Measurements from ENCODE around the gene UBE3D. TPM values are rescaled to one million over a fixed set of nuclear protein-coding genes. Genes with fewer than 3 reads are reported as not detected.

UBE3D gene
- total RNA-seq, 1 experiment from 2014 or later = 10.7 TPM

DNA sequence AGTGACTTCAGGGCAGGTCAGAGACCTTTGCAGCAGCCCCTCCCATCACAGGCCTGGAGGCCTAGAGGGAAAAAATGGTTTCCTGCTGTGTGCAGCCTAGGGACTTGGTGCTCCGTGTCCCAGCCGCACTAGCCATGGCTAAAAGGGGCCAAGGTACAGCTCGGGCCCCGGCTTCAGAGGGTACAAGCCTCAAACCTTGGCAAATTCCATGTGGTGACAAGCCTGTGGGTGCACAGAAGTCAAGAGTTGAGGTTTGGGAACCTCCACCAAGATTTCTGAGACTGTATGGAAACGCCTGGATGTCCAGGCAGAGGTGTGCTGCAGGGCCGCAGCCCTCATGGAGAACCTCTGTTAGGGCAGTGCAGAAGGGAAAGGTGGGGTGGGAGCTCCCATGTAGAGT, 34.0 kb downstream of the UBE3D start:
- H3K4ac ChIP-seq (ENCODE audit: low read depth, low read length) = no peak overlapping the region
- no CpG with 5 or more reads among the region's 6 CpGs for WGBS (ENCODE audit: extremely low coverage, insufficient read length, low lambda C conversion rate)
- H2AFZ ChIP-seq (ENCODE audit: low read length) = no peak overlapping the region
- H2AK5ac ChIP-seq (ENCODE audit: insufficient read length, low read length) = no peak overlapping the region
- no peaks in the 10 kb centered on the region for H3K79me1 ChIP-seq (ENCODE audit: insufficient read depth, low read depth, low read length, poor library complexity, severe bottlenecking)
- no peak overlapping the region for H3K14ac ChIP-seq (ENCODE audit: insufficient read depth, low read length)
- no peak overlapping the region for H2BK5ac ChIP-seq (ENCODE audit: insufficient read length, low read length)
- no peak overlapping the region for H3K4me3 Mint-ChIP-seq
- no peak overlapping the region for H3K4me2 ChIP-seq (ENCODE audit: insufficient read depth, insufficient read length, low read length)
- no peak for DNase-seq
- H3K9me3 Mint-ChIP-seq = peaks cover 42 to 43% of the 10 kb centered on the region in 2 experiments
- H3K27me3 Mint-ChIP-seq (ENCODE audit: low read depth) = no peaks in the 10 kb centered on the region
- H2BK20ac ChIP-seq (ENCODE audit: low read depth, low read length, poor library complexity, severe bottlenecking) = no peak overlapping the region
- no peak overlapping the region for H3K23ac ChIP-seq (ENCODE audit: insufficient read length, low read depth, low read length)
- no peak overlapping the region for H4K91ac ChIP-seq (ENCODE audit: insufficient read length, low read depth, low read length)
- peaks cover 59 to 66% (median 60%) of the 10 kb centered on the region in 3 experiments for H3K36me3 Mint-ChIP-seq (ENCODE audit: insufficient read depth in 1 of 3, low read depth in 3 of 3)
- H3T11ph ChIP-seq (ENCODE audit: low read length) = no peak overlapping the region
- H2BK12ac ChIP-seq (ENCODE audit: insufficient read length, low read depth, low read length) = no peak overlapping the region
- no peak overlapping the region for H4K8ac ChIP-seq (replicated peaks; ENCODE audit: insufficient read length, low read depth, low read length)
- H3K18ac ChIP-seq (ENCODE audit: insufficient read length, low read depth, low read length) = no peak overlapping the region
- no peak overlapping the region for H3K27ac ChIP-seq (ENCODE audit: insufficient read length, low read depth, low read length)
- H3K4me1 ChIP-seq (ENCODE audit: insufficient read depth, low read length) = no peaks in the 10 kb centered on the region
- H3K23me2 ChIP-seq (ENCODE audit: insufficient read length, low read depth, low read length, poor library complexity, severe bottlenecking) = no peaks in the 10 kb centered on the region
- no peaks in the 10 kb centered on the region for H3K79me2 ChIP-seq (ENCODE audit: insufficient read depth, low read length)
- H2BK15ac ChIP-seq (ENCODE audit: low read depth, low read length) = no peak overlapping the region
- no peak overlapping the region for H2BK120ac ChIP-seq (ENCODE audit: low read depth, low read length, poor library complexity, severe bottlenecking)
- no peak overlapping the region for H3K9ac ChIP-seq (ENCODE audit: extremely low read depth, insufficient read length, low read length)
- H3K27ac Mint-ChIP-seq = no peak overlapping the region
- TF ChIP-seq, protein P1, sequence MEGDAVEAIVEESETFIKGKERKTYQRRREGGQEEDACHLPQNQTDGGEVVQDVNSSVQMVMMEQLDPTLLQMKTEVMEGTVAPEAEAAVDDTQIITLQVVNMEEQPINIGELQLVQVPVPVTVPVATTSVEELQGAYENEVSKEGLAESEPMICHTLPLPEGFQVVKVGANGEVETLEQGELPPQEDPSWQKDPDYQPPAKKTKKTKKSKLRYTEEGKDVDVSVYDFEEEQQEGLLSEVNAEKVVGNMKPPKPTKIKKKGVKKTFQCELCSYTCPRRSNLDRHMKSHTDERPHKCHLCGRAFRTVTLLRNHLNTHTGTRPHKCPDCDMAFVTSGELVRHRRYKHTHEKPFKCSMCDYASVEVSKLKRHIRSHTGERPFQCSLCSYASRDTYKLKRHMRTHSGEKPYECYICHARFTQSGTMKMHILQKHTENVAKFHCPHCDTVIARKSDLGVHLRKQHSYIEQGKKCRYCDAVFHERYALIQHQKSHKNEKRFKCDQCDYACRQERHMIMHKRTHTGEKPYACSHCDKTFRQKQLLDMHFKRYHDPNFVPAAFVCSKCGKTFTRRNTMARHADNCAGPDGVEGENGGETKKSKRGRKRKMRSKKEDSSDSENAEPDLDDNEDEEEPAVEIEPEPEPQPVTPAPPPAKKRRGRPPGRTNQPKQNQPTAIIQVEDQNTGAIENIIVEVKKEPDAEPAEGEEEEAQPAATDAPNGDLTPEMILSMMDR (conservative IDR thresholded peaks at IDR 0.05) = no peak
- no peaks in the 10 kb centered on the region for H3K27me3 ChIP-seq (ENCODE audit: insufficient read depth, low read length)
- H3K4me1 Mint-ChIP-seq = no peaks in the 10 kb centered on the region
- no peaks in the 10 kb centered on the region for H4K20me1 ChIP-seq (ENCODE audit: control insufficient read depth, insufficient read depth, insufficient read length)
- H3K9me3 ChIP-seq (ENCODE audit: control insufficient read depth, low read depth, low read length) = peaks cover 25% of the 10 kb centered on the region
- no peak overlapping the region for H3K56ac ChIP-seq (ENCODE audit: insufficient read length, low read depth, low read length)
- no peak overlapping the region for H4K5ac ChIP-seq (ENCODE audit: insufficient read length, low read depth, low read length)

Measured in H9 (cell line).